HepG2 (cell line): Measurements from ENCODE around the gene SUCLG1. TPM values are rescaled to one million over a fixed set of nuclear protein-coding genes. Genes with fewer than 3 reads are reported as not detected.

Experiments used
- ATAC-seq: fragments of 200-7000 bp; cut with Tn5 transposase; 3 replicates; pipeline ENCODE4 v1.9.1; 2020; ENCODE audit warnings: mild to moderate bottlenecking, moderate library complexity
- BruUV-seq: library from RNA; stranded (reverse); fragments of 400-500 nt; replicated peaks from 2 replicates; lab custom pipeline; 2021; lab: Mats Ljungman, UMichigan
- CTCF ChIA-PET: fragments of 300-600 bp; formaldehyde crosslinking; extraction: SDS; loops from one replicate; lab custom pipeline; 2021; ENCODE audit warnings: low total read pairs, inconsistent platforms, low intra/inter-chr PET ratio; lab: Yijun Ruan, JAX
- POLR2A ChIA-PET: fragments of 350-600 bp; sonication (Branson Sonifier 250); formaldehyde crosslinking; loops from one replicate; lab custom pipeline; 2020; ENCODE audit warnings: antibody characterized with exemption, inconsistent platforms; lab: Yijun Ruan, JAX
- DNase-seq: peaks from one replicate; pipeline ENCODE4 v3.0.0-alpha.2; 2015; ENCODE audit warnings: low spot score
- FAIRE-seq: peaks from 3 replicates; lab custom pipeline; 2011; peaks lifted over from hg19 to GRCh38; lab: Jason Lieb, UNC
- H2AFZ ChIP-seq: one replicate; pipeline ENCODE4 v1.6.1; 2011; ENCODE audit warnings: low read length, inconsistent platforms
- H3K27ac ChIP-seq: fragments of 300-600 bp; 3 replicates; pipeline ENCODE4 v1.8.0; 2011; ENCODE audit warnings: mixed run types, mild to moderate bottlenecking, mixed read lengths, low read length, inconsistent platforms; ENCODE audit not compliant: insufficient read depth; ENCODE audit errors: extremely low read length
- H3K27me3 ChIP-seq, 2 experiments: fragments of 200-600 bp in 1 of 2; 2 replicates in 1 of 2; 3 replicates in 1 of 2; pipeline versions ENCODE4 v1.6.0 to v1.8.0; 2011; ENCODE audit warnings: low read length in 2 of 2, mild to moderate bottlenecking in 2 of 2, moderate library complexity in 2 of 2, inconsistent platforms in 1 of 2; ENCODE audit not compliant: insufficient read depth in 2 of 2, control insufficient read depth in 1 of 2
- H3K36me3 ChIP-seq, 2 experiments: fragments of 200-600 bp in 1 of 2; replicated peaks in 1 of 2; 2 replicates in 1 of 2; 3 replicates in 1 of 2; pipeline versions ENCODE4 v1.5.1 to v1.8.0; 2011; ENCODE audit warnings: low read length in 2 of 2, inconsistent platforms in 1 of 2; ENCODE audit not compliant: insufficient read depth in 2 of 2, control insufficient read depth in 1 of 2
- H3K4me1 ChIP-seq: 2 replicates; pipeline ENCODE4 v1.5.1; 2012; ENCODE audit warnings: low read length, inconsistent platforms; ENCODE audit not compliant: insufficient read depth
- H3K4me2 ChIP-seq: 2 replicates; pipeline ENCODE4 v1.6.0; 2011; ENCODE audit warnings: low read depth, low read length, inconsistent platforms
- H3K4me3 ChIP-seq, 3 experiments: fragments of 200-600 bp in 1 of 3; sonication (generic), shearing (Covaris generic) in 1 of 3; replicated peaks in 1 of 3; 2 replicates each; pipeline ENCODE4 v1.5.1; 2011 to 2016; ENCODE audit warnings: low read length in 3 of 3, inconsistent platforms in 2 of 3, low read depth in 2 of 3, mild to moderate bottlenecking in 2 of 3, control low read depth in 1 of 3, mixed read lengths in 1 of 3; ENCODE audit not compliant: insufficient read depth in 1 of 3
- H3K79me2 ChIP-seq: one replicate; pipeline ENCODE4 v1.6.1; 2011; ENCODE audit warnings: low read length, inconsistent platforms; ENCODE audit not compliant: insufficient read depth
- H3K9ac ChIP-seq: 2 replicates; pipeline ENCODE4 v1.6.0; 2011; ENCODE audit warnings: mild to moderate bottlenecking, low read depth, low read length, inconsistent platforms; ENCODE audit not compliant: insufficient read depth
- H3K9me3 ChIP-seq: 2 replicates; pipeline ENCODE4 v1.5.1; 2012; ENCODE audit warnings: mild to moderate bottlenecking, low read length
- H4K20me1 ChIP-seq: 2 replicates; pipeline ENCODE4 v1.6.0; 2011; ENCODE audit warnings: inconsistent platforms, mild to moderate bottlenecking, low read length, moderate library complexity; ENCODE audit not compliant: insufficient read depth
- DPF2 ChIP-seq: sonication (generic); formaldehyde crosslinking; IDR thresholded peaks from 2 replicates; pipeline ENCODE4 v1.4.0; 2020; ENCODE audit warnings: mild to moderate bottlenecking, low read depth, missing genetic modification reagents, borderline replicate concordance
- ESRRA ChIP-seq: sonication (generic); formaldehyde crosslinking; IDR thresholded peaks from 2 replicates; pipeline ENCODE4 v1.5.1; 2020; ENCODE audit warnings: mild to moderate bottlenecking, low read depth, missing genetic modification reagents
- HNRNPK ChIP-seq: fragments of 200-400 bp; formaldehyde crosslinking; IDR thresholded peaks from 2 replicates; pipeline ENCODE4 v1.6.1; 2018; ENCODE audit warnings: low read length, low read depth, moderate library complexity, mild to moderate bottlenecking; ENCODE audit not compliant: poor library complexity, severe bottlenecking
- IRF1 ChIP-seq: sonication (generic); formaldehyde crosslinking; IDR thresholded peaks from 2 replicates; pipeline ENCODE4 v1.4.0; 2020; ENCODE audit warnings: low read depth, mild to moderate bottlenecking, missing genetic modification reagents
- KAT7 ChIP-seq: IDR thresholded peaks from 2 replicates; pipeline ENCODE4 v1.6.1; 2018; ENCODE audit warnings: borderline replicate concordance, missing compliant biosample characterization
- MIER2 ChIP-seq: IDR thresholded peaks from 2 replicates; pipeline ENCODE4 v1.6.1; 2016; ENCODE audit warnings: missing biosample characterization, missing genetic modification reagents
- MIXL1 ChIP-seq: IDR thresholded peaks from 2 replicates; pipeline ENCODE4 v1.6.1; 2016
- NR2F1 ChIP-seq, 2 experiments: fragments of 450-650 bp in 1 of 2; formaldehyde crosslinking in 1 of 2; IDR thresholded peaks; 2 replicates each; pipeline versions ENCODE4 v1.5.0 to v1.6.1; 2016 to 2020; ENCODE audit warnings: mild to moderate bottlenecking in 1 of 2, missing compliant biosample characterization in 1 of 2, missing genetic modification reagents in 1 of 2, moderate library complexity in 1 of 2
- RAD21 ChIP-seq: fragments of 450-650 bp; formaldehyde crosslinking; IDR thresholded peaks from 2 replicates; pipeline ENCODE4 v1.5.0; 2020; ENCODE audit warnings: mild to moderate bottlenecking
- RFXANK ChIP-seq: IDR thresholded peaks from 2 replicates; pipeline ENCODE4 v1.6.1; 2016
- SP140L ChIP-seq: sonication (generic); formaldehyde crosslinking; IDR thresholded peaks from 2 replicates; pipeline ENCODE4 v1.4.0; 2020; ENCODE audit warnings: missing genetic modification reagents, borderline replicate concordance
- U2AF1 ChIP-seq: fragments of 200-400 bp; formaldehyde crosslinking; optimal IDR thresholded peaks from 2 replicates; pipeline ENCODE3; 2017; ENCODE audit warnings: mild to moderate bottlenecking, low read depth, low read length
- ZFP36L2 ChIP-seq: sonication (generic); formaldehyde crosslinking; IDR thresholded peaks from 2 replicates; pipeline ENCODE4 v1.4.0; 2020; ENCODE audit warnings: missing genetic modification reagents
- ZNF33A ChIP-seq: sonication (generic); formaldehyde crosslinking; IDR thresholded peaks from 2 replicates; pipeline ENCODE4 v1.5.1; 2020; ENCODE audit warnings: missing genetic modification reagents, mild to moderate bottlenecking, moderate library complexity, borderline replicate concordance
- ZNF354B ChIP-seq: sonication (generic); formaldehyde crosslinking; IDR thresholded peaks from 2 replicates; pipeline ENCODE4 v1.8.0; 2022; ENCODE audit warnings: mild to moderate bottlenecking, missing genetic modification reagents
- ZNF883 ChIP-seq: sonication (generic); formaldehyde crosslinking; IDR thresholded peaks from 2 replicates; pipeline ENCODE4 v1.5.1; 2020; ENCODE audit warnings: mild to moderate bottlenecking, missing genetic modification reagents; ENCODE audit errors: not compliant biosample characterization
- whole genome bisulfite sequencing: methylation state at CpG from one replicate; pipeline ENCODE4 v1.1.6; 2017; ENCODE audit warnings: low lambda C conversion rate; 5-methylcytosine and 5-hydroxymethylcytosine counted together
- in situ Hi-C: cut with HindIII; loops from 2 replicates; pipeline ENCODE4 v1.10.0; 2017; ENCODE audit warnings: low pct_unique_long_range_greater_than_20kb; ENCODE audit not compliant: extremely low pct_ligation_motif_present
- intact Hi-C: fragments of 100-400 bp; cut with micrococcal nuclease; formaldehyde crosslinking; loops from one replicate; pipeline ENCODE4 v1.10.0; 2022; ENCODE audit not compliant: unreplicated experiment
- polyA plus RNA-seq, 8 experiments: library from polyadenylated mRNA; depleted of rRNA in 3 of 8; stranded (reverse) in 7 of 8; unstranded in 1 of 8; fragments of >200 nt; fragmentation: Illumina TruSeq in 4 of 8; extraction: Trizol in 4 of 8; gene quantifications; 2 replicates each; pipeline versions ENCODE4 v1.2.1 to v1.2.3, GENCODE V29; 2011 to 2016; ENCODE audit warnings: low read depth in 4 of 8, missing spikeins in 1 of 8, mixed read lengths in 1 of 8; ENCODE audit not compliant: insufficient read depth in 1 of 8
- total RNA-seq, 5 experiments: library from RNA; depleted of rRNA; stranded (reverse); fragments of >200 nt; fragmentation: Illumina TruSeq; extraction: Trizol; gene quantifications; 2 replicates each; pipeline ENCODE4 v1.2.3, GENCODE V29; 2016; ENCODE audit warnings: low read depth in 1 of 5
- TF ChIP-seq, protein P1 (sequence below): sonication (generic); formaldehyde crosslinking; IDR thresholded peaks from 2 replicates; pipeline ENCODE4 v1.4.0; 2020; ENCODE audit warnings: missing genetic modification reagents, borderline replicate concordance
- TF ChIP-seq, protein P2 (sequence below): sonication (generic); formaldehyde crosslinking; IDR thresholded peaks from 2 replicates; pipeline ENCODE4 v1.4.0; 2020; ENCODE audit warnings: missing genetic modification reagents, mild to moderate bottlenecking, borderline replicate concordance

The SUCLG1 gene
- total and polyA plus RNA-seq, 2 of the 13 experiments (the other 11 are each of a cell fraction or from before 2014, with no cell fraction given): 58.7 to 121 TPM

DNA sequence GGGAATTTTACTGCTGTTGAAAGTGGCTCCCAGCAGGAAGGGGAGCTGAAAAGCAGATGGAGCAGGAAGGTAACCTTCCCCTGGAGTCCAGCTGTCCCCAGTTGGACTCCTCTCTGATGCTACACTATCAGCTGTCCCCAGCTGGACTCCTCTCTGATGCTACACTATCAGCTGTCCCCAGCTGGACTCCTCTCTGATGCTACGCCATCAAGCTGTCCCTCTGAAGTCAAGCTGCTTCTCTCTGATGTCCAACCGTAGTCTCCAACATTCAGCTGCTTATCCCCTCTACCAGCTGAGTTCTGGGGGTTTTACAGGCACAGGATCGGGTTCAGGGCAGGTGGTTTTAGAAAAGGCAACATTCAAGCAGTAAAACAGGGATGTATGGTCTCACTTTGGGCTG, 19.8 kb upstream of the SUCLG1 start:
- no peak overlapping the region for H3K27ac ChIP-seq
- H3K79me2 ChIP-seq: no peaks in the 10 kb centered on the region
- no peaks in the 10 kb centered on the region for H3K9me3 ChIP-seq
- intact Hi-C loops (no loop called here), in situ Hi-C loops (no loop called here)
- no peaks in the 10 kb centered on the region for H3K36me3 ChIP-seq
- H3K4me2 ChIP-seq: no peak overlapping the region
- 55% methylated on average over 3 of the region's 3 CpGs for whole genome bisulfite sequencing
- CTCF ChIA-PET: no interaction called here
- DNase-seq: no peak
- no peaks in the 10 kb centered on the region for H3K27me3 ChIP-seq
- H3K4me3 ChIP-seq: no peak overlapping the region
- H2AFZ ChIP-seq: no peak overlapping the region
- H4K20me1 ChIP-seq: no peaks in the 10 kb centered on the region
- H3K4me1 ChIP-seq: no peaks in the 10 kb centered on the region
- no peak overlapping the region for H3K9ac ChIP-seq
- no TSS peak for BruUV-seq
- FAIRE-seq: no peak
- no peak for ATAC-seq
- POLR2A ChIA-PET: no interaction called here
- TF ChIP-seq U2AF1 (no peak), DPF2 (no peak), IRF1 (CRISPR knock-in tag) (no peak), SP140L (no peak), ESRRA (CRISPR knock-in tag) (no peak), ZNF354B (CRISPR knock-in tag) (no peak), RFXANK (CRISPR knock-in tag) (no peak), RAD21 (no peak), ZNF883 (no peak), MIXL1 (CRISPR knock-in tag) (no peak), MIER2 (no peak), NR2F1 (CRISPR knock-in tag; IDR thresholded peaks at IDR 0.05) (no peak), KAT7 (no peak), ZNF33A (no peak), HNRNPK (no peak), ZFP36L2 (CRISPR knock-in tag) (no peak)
- TF ChIP-seq, protein P1, sequence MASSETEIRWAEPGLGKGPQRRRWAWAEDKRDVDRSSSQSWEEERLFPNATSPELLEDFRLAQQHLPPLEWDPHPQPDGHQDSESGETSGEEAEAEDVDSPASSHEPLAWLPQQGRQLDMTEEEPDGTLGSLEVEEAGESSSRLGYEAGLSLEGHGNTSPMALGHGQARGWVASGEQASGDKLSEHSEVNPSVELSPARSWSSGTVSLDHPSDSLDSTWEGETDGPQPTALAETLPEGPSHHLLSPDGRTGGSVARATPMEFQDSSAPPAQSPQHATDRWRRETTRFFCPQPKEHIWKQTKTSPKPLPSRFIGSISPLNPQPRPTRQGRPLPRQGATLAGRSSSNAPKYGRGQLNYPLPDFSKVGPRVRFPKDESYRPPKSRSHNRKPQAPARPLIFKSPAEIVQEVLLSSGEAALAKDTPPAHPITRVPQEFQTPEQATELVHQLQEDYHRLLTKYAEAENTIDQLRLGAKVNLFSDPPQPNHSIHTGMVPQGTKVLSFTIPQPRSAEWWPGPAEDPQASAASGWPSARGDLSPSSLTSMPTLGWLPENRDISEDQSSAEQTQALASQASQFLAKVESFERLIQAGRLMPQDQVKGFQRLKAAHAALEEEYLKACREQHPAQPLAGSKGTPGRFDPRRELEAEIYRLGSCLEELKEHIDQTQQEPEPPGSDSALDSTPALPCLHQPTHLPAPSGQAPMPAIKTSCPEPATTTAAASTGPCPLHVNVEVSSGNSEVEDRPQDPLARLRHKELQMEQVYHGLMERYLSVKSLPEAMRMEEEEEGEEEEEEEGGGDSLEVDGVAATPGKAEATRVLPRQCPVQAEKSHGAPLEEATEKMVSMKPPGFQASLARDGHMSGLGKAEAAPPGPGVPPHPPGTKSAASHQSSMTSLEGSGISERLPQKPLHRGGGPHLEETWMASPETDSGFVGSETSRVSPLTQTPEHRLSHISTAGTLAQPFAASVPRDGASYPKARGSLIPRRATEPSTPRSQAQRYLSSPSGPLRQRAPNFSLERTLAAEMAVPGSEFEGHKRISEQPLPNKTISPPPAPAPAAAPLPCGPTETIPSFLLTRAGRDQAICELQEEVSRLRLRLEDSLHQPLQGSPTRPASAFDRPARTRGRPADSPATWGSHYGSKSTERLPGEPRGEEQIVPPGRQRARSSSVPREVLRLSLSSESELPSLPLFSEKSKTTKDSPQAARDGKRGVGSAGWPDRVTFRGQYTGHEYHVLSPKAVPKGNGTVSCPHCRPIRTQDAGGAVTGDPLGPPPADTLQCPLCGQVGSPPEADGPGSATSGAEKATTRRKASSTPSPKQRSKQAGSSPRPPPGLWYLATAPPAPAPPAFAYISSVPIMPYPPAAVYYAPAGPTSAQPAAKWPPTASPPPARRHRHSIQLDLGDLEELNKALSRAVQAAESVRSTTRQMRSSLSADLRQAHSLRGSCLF: no peak
- TF ChIP-seq, protein P2, sequence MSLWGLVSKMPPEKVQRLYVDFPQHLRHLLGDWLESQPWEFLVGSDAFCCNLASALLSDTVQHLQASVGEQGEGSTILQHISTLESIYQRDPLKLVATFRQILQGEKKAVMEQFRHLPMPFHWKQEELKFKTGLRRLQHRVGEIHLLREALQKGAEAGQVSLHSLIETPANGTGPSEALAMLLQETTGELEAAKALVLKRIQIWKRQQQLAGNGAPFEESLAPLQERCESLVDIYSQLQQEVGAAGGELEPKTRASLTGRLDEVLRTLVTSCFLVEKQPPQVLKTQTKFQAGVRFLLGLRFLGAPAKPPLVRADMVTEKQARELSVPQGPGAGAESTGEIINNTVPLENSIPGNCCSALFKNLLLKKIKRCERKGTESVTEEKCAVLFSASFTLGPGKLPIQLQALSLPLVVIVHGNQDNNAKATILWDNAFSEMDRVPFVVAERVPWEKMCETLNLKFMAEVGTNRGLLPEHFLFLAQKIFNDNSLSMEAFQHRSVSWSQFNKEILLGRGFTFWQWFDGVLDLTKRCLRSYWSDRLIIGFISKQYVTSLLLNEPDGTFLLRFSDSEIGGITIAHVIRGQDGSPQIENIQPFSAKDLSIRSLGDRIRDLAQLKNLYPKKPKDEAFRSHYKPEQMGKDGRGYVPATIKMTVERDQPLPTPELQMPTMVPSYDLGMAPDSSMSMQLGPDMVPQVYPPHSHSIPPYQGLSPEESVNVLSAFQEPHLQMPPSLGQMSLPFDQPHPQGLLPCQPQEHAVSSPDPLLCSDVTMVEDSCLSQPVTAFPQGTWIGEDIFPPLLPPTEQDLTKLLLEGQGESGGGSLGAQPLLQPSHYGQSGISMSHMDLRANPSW (CRISPR knock-in tag): no peak
